ENCODE results near the gene FCHO1.

- TF ChIP-seq POLR2A (IDR thresholded peaks at IDR 0.05), result no peak
- no peak for TF ChIP-seq CTCF (IDR thresholded peaks at IDR 0.05)
Measured at GRCh38 chr19:17837972-17838371, 86.7 kb downstream of the FCHO1 start.

All from testis (tissue), 2 donors.